Mucosa of rectum (tissue), 2 donors: ENCODE results near the gene CEACAM21.
"Not testable (repeated sequence)": the region's sequence is repeated elsewhere in the genome, so short reads cannot be mapped to it uniquely, and the experiment has no call there.

ENCODE experiments used
- H3K27ac ChIP-seq, 2 donors: one replicate each; pipeline ENCODE4 v1.7.0; 2013; ENCODE audit warnings: inconsistent platforms in 2 of 2, low read depth in 2 of 2, low read length in 2 of 2
- H3K27me3 ChIP-seq, 2 donors: one replicate each; pipeline ENCODE4 v1.7.0; 2013; ENCODE audit warnings: low read length in 2 of 2; ENCODE audit not compliant: control insufficient read depth in 2 of 2, insufficient read depth in 2 of 2
- H3K36me3 ChIP-seq, 2 donors: one replicate each; pipeline ENCODE4 v1.7.0; 2013; ENCODE audit warnings: low read length in 2 of 2; ENCODE audit not compliant: control insufficient read depth in 2 of 2, insufficient read depth in 2 of 2
- H3K4me1 ChIP-seq, 2 donors: one replicate each; pipeline ENCODE4 v1.7.0; 2013; ENCODE audit warnings: low read length in 2 of 2, mild to moderate bottlenecking in 1 of 2; ENCODE audit not compliant: control insufficient read depth in 2 of 2, insufficient read depth in 2 of 2
- H3K4me3 ChIP-seq, 2 donors: one replicate each; pipeline ENCODE4 v1.7.0; 2013; ENCODE audit warnings: low read length in 2 of 2
- H3K9ac ChIP-seq, 2 donors: one replicate each; pipeline ENCODE4 v1.7.0; 2013; ENCODE audit warnings: low read length in 2 of 2, low read depth in 1 of 2, mild to moderate bottlenecking in 1 of 2
- H3K9me3 ChIP-seq, 2 donors: one replicate each; pipeline ENCODE4 v1.7.0; 2013; ENCODE audit warnings: low read length in 2 of 2; ENCODE audit not compliant: control insufficient read depth in 2 of 2
- donor health status: healthy.
- donor health status: Normal muscosa, but diverticular disease.

The CEACAM21 gene

DNA sequence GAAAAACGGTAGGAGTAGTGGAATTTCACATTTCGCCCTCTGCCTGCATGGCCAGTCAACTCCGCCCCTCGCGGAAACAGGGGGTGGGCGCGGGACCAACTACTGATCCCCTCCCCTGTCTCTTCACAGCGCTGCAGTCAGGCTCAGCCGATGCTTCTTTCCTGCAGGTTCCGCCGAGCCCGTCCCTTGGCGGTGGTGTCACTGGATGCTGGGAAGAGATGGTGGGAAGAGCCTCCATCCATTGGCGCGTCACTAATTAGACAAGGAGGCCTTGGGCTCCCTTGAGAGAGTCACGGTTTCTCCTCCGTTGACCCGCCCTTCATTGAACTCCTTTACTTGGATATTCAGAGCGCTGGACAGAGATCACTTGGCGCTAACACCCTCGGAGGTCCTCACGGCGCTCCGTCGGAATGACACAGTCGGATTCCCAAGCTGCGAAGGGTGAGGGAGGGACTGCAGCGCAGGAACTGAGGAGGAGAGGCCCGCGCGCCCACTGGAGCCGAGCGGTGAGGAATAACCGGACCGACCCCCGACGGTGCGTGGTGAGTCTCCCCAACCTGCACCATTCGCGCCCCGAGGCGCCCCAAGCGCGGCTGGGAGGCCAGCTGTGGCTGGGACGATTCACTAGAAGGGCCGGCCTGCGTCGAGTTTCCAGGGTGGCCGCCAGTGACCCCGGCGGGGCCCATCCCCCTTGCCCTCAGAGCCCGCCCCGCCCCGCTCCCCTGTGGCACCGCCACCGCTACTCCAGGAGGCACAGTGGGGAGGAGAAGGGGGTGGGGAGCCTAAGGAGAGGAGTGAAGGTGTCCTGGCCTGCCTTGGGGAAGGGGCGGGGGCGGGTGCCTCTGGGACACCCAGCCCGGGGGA is 11.2 kb upstream of the CEACAM21 start:
- Histone ChIP-seq H3K4me1 (peaks cover 0 to 4% of the 10 kb centered on the region in 2 donors), H3K27ac (no peak overlapping the region), H3K36me3 (no peaks in the 10 kb centered on the region), H3K4me3 (peak overlapping the region in 1 of 2 donors; percentile 37), H3K9me3 (no peaks in the 10 kb centered on the region), H3K27me3 (peaks cover 19 to 23% of the 10 kb centered on the region in 2 donors), H3K9ac (no peak overlapping the region)

DNA sequence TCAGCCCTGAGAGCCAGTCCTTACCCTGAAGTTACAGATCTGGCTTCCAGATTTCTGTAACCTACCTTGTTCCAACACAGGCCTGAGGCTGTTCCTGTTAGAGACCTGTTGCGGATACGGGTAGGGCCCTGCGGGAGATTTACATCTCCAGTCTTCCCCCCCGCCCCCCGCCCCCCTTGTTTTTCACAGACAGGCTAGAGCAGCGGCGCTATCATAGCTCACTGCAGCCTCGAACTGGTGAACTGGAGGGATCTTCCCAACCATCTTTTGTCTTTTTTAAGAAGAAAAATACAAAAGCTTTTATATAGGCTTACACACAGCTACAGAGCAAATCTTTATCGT is 10.6 kb upstream of the CEACAM21 start:
- H3K9ac ChIP-seq, result no peak overlapping the region
- peaks cover 19 to 25% of the 10 kb centered on the region in 2 donors for H3K27me3 ChIP-seq
- H3K4me3 ChIP-seq, result no peak overlapping the region
- no peaks in the 10 kb centered on the region for H3K36me3 ChIP-seq
- no peak overlapping the region for H3K27ac ChIP-seq
- H3K9me3 ChIP-seq, result no peaks in the 10 kb centered on the region
- H3K4me1 ChIP-seq, result peaks cover 0 to 4% of the 10 kb centered on the region in 2 donors

DNA sequence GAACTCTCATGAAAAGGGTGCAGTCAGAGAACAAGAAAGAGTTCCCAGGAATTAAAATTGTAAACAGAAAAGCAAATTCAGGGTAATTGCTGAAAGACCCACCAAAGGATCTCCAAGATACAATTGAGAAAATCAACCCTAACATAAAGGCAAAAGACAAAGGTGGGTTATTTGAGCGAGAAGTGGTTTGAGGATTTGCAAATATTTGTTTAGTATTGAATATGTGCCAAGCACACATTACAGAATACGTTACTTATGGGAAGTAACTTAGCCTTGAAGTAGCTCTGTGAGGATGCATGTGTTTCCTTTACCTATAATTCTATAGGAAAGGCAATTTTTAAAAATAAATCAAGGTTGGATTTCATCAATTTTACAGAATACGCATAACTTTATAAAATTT is 10.0 kb upstream of the CEACAM21 start:
- Histone ChIP-seq H3K9me3 (no peaks in the 10 kb centered on the region), H3K27me3 (peaks cover 22 to 28% of the 10 kb centered on the region in 2 donors), H3K4me1 (peaks cover 0 to 4% of the 10 kb centered on the region in 2 donors), H3K4me3 (no peak overlapping the region), H3K9ac (no peak overlapping the region), H3K27ac (no peak overlapping the region), H3K36me3 (no peaks in the 10 kb centered on the region)

DNA sequence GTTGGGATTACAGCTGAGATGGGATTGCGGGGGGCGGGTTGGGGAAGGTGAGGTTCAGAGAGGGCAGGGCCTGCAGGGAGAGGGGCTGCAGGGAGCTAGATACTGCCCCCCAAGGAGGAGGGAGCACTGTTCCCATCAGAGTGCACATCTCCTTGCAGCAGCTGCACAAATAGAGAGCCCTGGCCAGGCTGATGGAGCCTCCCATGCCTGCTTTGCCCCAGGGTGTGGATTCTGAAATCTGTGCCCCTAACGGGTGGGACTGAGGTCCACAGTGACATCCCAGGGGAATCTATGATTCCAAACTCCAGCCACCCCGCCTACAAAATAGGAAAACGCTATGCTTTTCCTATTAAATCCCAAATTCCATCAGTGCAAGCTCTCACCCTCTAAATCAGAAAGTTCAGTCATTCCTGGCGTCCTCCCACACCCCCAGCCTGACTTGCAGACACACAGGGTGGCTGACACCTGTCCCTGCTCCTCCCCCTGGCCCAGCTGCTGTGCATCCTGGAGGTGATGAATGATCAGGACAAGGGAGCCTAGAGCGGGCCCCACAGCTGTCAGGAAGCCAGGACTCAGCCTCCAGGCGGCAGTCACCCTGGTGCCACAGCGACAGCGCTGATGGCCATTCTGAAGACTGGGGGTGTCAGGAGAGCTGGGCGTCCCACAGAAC is 6.3 kb upstream of the CEACAM21 start:
- H3K4me1 ChIP-seq, result no peaks in the 10 kb centered on the region
- no peak overlapping the region for H3K27ac ChIP-seq
- no peak overlapping the region for H3K4me3 ChIP-seq
- H3K27me3 ChIP-seq, result peaks cover 14 to 20% of the 10 kb centered on the region in 2 donors
- H3K9ac ChIP-seq, result no peak overlapping the region
- no peaks in the 10 kb centered on the region for H3K36me3 ChIP-seq
- H3K9me3 ChIP-seq, result no peaks in the 10 kb centered on the region

DNA sequence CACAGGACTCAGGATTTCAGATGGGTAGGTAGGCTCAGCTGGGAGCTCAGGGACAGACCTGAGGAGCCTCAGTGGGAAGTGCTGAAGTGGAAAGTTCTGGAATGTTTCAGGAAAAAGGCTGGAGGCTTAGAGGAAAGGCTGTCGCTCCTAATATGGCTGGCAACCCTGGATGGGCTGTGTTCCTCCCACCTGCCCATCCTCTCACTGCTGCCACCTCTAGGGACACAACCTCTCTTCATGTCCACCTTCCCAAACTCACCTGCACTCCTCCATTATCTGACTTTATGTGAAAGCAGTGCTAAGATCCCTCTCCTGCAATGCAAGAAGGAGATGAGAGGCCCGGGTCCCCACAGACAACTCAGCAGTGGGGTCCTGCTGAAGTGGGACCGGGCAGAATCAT is 5.8 kb upstream of the CEACAM21 start:
- Histone ChIP-seq H3K27ac (no peak overlapping the region), H3K9me3 (no peaks in the 10 kb centered on the region), H3K4me3 (no peak overlapping the region), H3K36me3 (no peaks in the 10 kb centered on the region), H3K27me3 (peaks cover 10 to 16% of the 10 kb centered on the region in 2 donors), H3K4me1 (no peaks in the 10 kb centered on the region), H3K9ac (no peak overlapping the region)

DNA sequence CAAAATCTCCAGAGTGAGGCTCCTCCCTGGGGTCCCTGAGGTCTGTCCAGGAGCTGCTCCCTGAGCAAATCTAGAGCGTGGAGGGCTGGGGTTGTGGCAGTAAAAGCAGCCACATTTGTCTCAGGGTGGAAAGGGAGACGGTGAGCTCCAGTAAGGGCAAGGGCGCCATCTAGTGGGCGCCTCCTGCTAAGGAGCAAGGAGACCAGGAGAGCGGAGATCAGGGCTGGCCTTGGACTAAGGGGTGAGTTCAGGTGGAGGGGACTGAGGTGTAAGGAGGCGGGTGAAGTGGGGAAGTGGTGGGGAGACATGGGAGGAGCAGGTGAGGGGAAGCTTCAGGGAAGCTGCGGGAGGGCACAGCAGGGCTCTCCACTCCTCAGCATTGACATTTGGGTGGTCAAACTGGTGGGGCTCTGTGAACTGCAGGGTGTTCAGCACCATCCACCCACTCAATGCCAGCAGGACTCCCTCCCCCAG is 5.3 kb upstream of the CEACAM21 start:
- Histone ChIP-seq H3K27me3 (peaks cover 10 to 13% of the 10 kb centered on the region in 2 donors), H3K27ac (no peak overlapping the region), H3K36me3 (no peaks in the 10 kb centered on the region), H3K9me3 (no peaks in the 10 kb centered on the region), H3K9ac (no peak overlapping the region), H3K4me1 (no peaks in the 10 kb centered on the region), H3K4me3 (no peak overlapping the region)

DNA sequence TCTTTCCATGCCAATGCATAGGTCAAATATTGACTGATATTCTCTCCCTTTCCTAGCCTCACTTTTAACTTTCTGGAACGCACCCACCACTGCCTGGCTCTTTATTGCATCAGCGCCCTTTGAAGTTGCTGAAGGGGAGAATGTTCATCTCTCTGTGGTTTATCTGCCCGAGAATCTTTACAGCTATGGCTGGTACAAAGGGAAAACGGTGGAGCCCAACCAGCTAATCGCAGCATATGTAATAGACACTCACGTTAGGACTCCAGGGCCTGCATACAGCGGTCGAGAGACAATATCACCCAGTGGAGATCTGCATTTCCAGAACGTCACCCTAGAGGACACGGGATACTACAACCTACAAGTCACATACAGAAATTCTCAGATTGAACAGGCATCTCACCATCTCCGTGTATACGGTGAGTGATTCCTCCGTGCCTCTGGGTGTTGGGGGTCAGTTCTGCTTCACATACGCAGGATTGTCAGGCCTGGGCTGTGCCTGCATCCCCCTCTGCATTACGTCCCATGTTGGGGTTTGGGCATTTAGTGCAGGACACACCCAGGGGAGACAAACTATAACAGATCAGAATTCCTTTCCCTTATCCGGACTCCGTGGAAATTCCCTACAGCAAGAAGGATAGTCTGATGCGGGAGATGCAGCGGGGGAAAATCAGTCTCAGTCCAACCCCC is 1.3 kb downstream of the CEACAM21 start:
- H3K36me3 ChIP-seq, result no peaks in the 10 kb centered on the region
- H3K9ac ChIP-seq, result no peak overlapping the region
- no peak overlapping the region for H3K27ac ChIP-seq
- no peak overlapping the region for H3K4me3 ChIP-seq
- H3K9me3 ChIP-seq, result peaks cover 0 to 4% of the 10 kb centered on the region in 2 donors
- peaks cover 3 to 4% of the 10 kb centered on the region in 2 donors for H3K27me3 ChIP-seq
- H3K4me1 ChIP-seq, result peaks cover 0 to 2% of the 10 kb centered on the region in 2 donors

DNA sequence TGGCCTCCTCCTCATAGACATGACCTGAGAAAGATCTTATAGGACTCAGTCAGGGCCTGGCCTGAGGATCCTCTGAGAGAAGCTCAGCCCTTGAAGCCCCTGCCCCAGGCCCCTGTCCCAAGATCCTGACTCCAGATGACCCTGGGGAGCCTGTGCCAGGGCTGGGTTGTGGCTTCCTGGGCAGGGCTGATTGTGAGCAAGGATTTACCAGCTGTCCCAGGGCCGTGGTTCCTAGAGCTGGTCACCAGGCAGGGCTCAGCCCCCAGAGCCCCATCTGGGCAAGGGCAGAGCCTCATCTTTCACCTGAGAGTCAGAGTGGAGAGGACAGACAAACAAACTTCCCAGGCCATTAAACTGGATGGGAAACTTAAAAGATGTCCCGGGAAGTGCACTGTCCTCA is 1.9 kb downstream of the CEACAM21 start:
- Histone ChIP-seq H3K9me3 (peaks cover 0 to 4% of the 10 kb centered on the region in 2 donors), H3K27me3 (peaks cover 0 to 3% of the 10 kb centered on the region in 2 donors), H3K4me3 (no peak overlapping the region), H3K9ac (no peak overlapping the region), H3K27ac (no peak overlapping the region), H3K36me3 (no peaks in the 10 kb centered on the region), H3K4me1 (peaks cover 0 to 2% of the 10 kb centered on the region in 2 donors)

DNA sequence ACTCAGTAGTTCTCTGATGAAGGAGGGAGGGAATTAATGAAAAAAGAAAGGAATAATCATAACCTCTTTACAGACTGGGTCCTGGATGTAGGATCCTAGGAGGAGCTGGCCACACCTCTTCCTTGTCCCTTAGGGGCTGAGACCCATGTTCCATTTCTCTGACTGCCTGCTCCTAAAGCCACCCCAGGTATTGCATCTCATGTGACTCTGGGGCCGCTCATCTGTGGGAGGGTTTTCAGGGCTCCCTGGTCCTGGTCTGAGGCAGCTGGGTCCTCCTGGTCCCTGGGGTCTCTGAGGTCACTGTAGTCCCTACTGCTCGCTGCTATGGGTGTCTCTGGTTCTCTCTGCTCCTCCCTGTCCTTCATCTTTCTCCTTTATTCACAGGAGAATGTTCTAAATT is 2.9 kb downstream of the CEACAM21 start:
- H3K4me1 ChIP-seq, result peaks cover 0 to 2% of the 10 kb centered on the region in 2 donors
- no peaks in the 10 kb centered on the region for H3K36me3 ChIP-seq
- H3K27ac ChIP-seq, result no peak overlapping the region
- H3K9me3 ChIP-seq, result peaks cover 0 to 4% of the 10 kb centered on the region in 2 donors
- H3K27me3 ChIP-seq, result no peaks in the 10 kb centered on the region
- H3K4me3 ChIP-seq, result no peak overlapping the region
- H3K9ac ChIP-seq, result no peak overlapping the region

DNA sequence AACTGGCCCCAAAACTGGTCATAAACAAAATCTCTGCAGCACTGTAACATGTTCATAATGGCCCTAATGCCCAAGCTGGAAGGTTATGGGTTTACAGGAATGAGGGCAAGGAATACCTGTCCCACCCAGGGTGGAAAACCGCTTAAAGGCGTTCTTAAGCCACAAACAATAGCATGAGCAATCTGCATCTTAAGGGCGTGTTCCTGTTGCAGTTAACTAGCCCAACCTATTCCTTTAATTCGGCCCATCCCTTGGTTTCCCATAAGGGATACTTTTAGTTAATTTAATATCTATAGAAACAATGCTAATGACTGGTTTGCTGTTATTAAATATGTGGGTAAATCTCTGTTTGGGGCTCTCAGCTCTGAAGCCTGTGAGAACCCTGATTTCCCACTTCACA is 5.1 kb downstream of the CEACAM21 start:
- H3K36me3 ChIP-seq, H3K4me3 ChIP-seq, H3K27ac ChIP-seq, H3K9me3 ChIP-seq, H3K4me1 ChIP-seq, H3K27me3 ChIP-seq, H3K9ac ChIP-seq: not testable (repeated sequence)
